Activated CD4-positive, CD25-positive, alpha-beta regulatory T cell (primary cell): ENCODE measurements around the gene UBFD1.
A peak's percentile ranks its signal among the peaks of the same experiment; 100 is the strongest.
"Not testable (repeated sequence)": the region's sequence is repeated elsewhere in the genome, so short reads cannot be mapped to it uniquely, and the experiment has no call there.

ENCODE experiments used
- DNase-seq, 4 experiments: peaks; one replicate each; lab custom pipeline; 2025; lab: John Stamatoyannopoulos, UW

UBFD1 gene

GRCh38 chr16:23527961-23528643 is 29.4 kb upstream of the UBFD1 start:
- DNase-seq: no peak

GRCh38 chr16:23528644-23529310 is 28.8 kb upstream of the UBFD1 start:
- no peak for DNase-seq

- no peak for DNase-seq
These were observed 27.5 kb upstream of the UBFD1 start for GRCh38 chr16:23530062-23530461.

GRCh38 chr16:23532448-23532847 is 25.1 kb upstream of the UBFD1 start:
- no peak for DNase-seq

- DNase-seq: no peak
These were observed 22.4 kb upstream of the UBFD1 start for GRCh38 chr16:23534868-23535860.

GRCh38 chr16:23535901-23536300 is 21.6 kb upstream of the UBFD1 start:
- DNase-seq: no peak

GRCh38 chr16:23537390-23537789 is 20.1 kb upstream of the UBFD1 start:
- DNase-seq: no peak

GRCh38 chr16:23538919-23539278 is 18.6 kb upstream of the UBFD1 start:
- no peak for DNase-seq

GRCh38 chr16:23539984-23540816 is 17.3 kb upstream of the UBFD1 start:
- DNase-seq: no peak

GRCh38 chr16:23540817-23541178 is 16.7 kb upstream of the UBFD1 start:
- DNase-seq: not testable (repeated sequence)

- no peak for DNase-seq
These were observed 13.1 kb upstream of the UBFD1 start for GRCh38 chr16:23544436-23544835.

GRCh38 chr16:23549938-23550337 is 7.6 kb upstream of the UBFD1 start:
- no peak for DNase-seq

- DNase-seq: no peak
These were observed 5.4 kb upstream of the UBFD1 start for GRCh38 chr16:23552161-23552560.

GRCh38 chr16:23554536-23554935 is 3.0 kb upstream of the UBFD1 start:
- no peak for DNase-seq

GRCh38 chr16:23557779-23558702 is 514 bp downstream of the UBFD1 start:
- DNase-seq: peak in 3 of 4 experiments; percentile 17 to 31 (median 22)

GRCh38 chr16:23561586-23561985 is 4.1 kb downstream of the UBFD1 start:
- no peak for DNase-seq

- no peak for DNase-seq
These were observed 5.0 kb downstream of the UBFD1 start for GRCh38 chr16:23562505-23562904.

- DNase-seq: no peak
These were observed 5.7 kb downstream of the UBFD1 start for GRCh38 chr16:23563186-23563585.

GRCh38 chr16:23564575-23565363 is 7.2 kb downstream of the UBFD1 start:
- DNase-seq: no peak

GRCh38 chr16:23566724-23567123 is 9.2 kb downstream of the UBFD1 start:
- no peak for DNase-seq
